Hepatocyte (in vitro differentiated cells): ENCODE measurements around the gene PLCL1. TPM values are rescaled to one million over a fixed set of nuclear protein-coding genes. Genes with fewer than 3 reads are reported as not detected.

Source experiments
- DNase-seq: peaks from one replicate; pipeline ENCODE4 v3.0.0-alpha.2; 2016; ENCODE audit warnings: low spot score
- H2AFZ ChIP-seq: fragments of 200-600 bp; sonication (generic); 2 replicates; pipeline ENCODE4 v1.6.0; 2016; ENCODE audit warnings: antibody characterized with exemption, mild to moderate bottlenecking
- H3K27ac ChIP-seq: fragments of 200-600 bp; sonication (generic); 2 replicates; pipeline ENCODE4 v1.5.1; 2016; ENCODE audit warnings: mild to moderate bottlenecking
- H3K27me3 ChIP-seq: fragments of 200-600 bp; sonication (generic); 2 replicates; pipeline ENCODE4 v1.6.1; 2016
- H3K36me3 ChIP-seq: fragments of 200-600 bp; sonication (generic); replicated peaks from 2 replicates; pipeline ENCODE4 v1.5.1; 2016; ENCODE audit warnings: low read depth; ENCODE audit not compliant: insufficient read depth
- H3K4me1 ChIP-seq: fragments of 200-600 bp; sonication (generic); 2 replicates; pipeline ENCODE4 v1.5.1; 2016; ENCODE audit warnings: mild to moderate bottlenecking, moderate library complexity; ENCODE audit not compliant: insufficient read depth
- H3K4me2 ChIP-seq: fragments of 200-600 bp; sonication (generic); 2 replicates; pipeline ENCODE4 v1.6.0; 2016
- H3K4me3 ChIP-seq: fragments of 200-600 bp; sonication (generic); 2 replicates; pipeline ENCODE4 v1.5.1; 2016; ENCODE audit warnings: mild to moderate bottlenecking
- H3K79me2 ChIP-seq: fragments of 200-600 bp; sonication (generic); 2 replicates; pipeline ENCODE4 v1.6.0; 2017; ENCODE audit warnings: mild to moderate bottlenecking
- H3K9me2 ChIP-seq: fragments of 200-600 bp; sonication (generic); replicated peaks from 2 replicates; pipeline ENCODE4 v1.6.0; 2017; ENCODE audit warnings: mild to moderate bottlenecking; ENCODE audit not compliant: insufficient read depth
- H3K9me3 ChIP-seq: fragments of 200-600 bp; sonication (generic); 2 replicates; pipeline ENCODE4 v1.5.1; 2016; ENCODE audit warnings: low read depth, mild to moderate bottlenecking
- H4K20me1 ChIP-seq: fragments of 200-600 bp; sonication (generic); 2 replicates; pipeline ENCODE4 v1.6.0; 2016; ENCODE audit warnings: mild to moderate bottlenecking; ENCODE audit not compliant: insufficient read depth, poor library complexity, severe bottlenecking
- CTCF ChIP-seq: fragments of 200-600 bp; sonication (generic); IDR thresholded peaks from 2 replicates; pipeline ENCODE4 v1.5.1; 2016; ENCODE audit warnings: antibody characterized with exemption, mild to moderate bottlenecking; ENCODE audit not compliant: poor library complexity
- EZH2 ChIP-seq: fragments of 200-600 bp; sonication (generic); IDR thresholded peaks from 2 replicates; pipeline ENCODE4 v1.6.1; 2016; ENCODE audit warnings: antibody characterized with exemption, mild to moderate bottlenecking, borderline replicate concordance
- EZH2phosphoT487 ChIP-seq: fragments of 200-600 bp; sonication (generic); IDR thresholded peaks from one replicate; pipeline ENCODE4 v1.6.1; 2018; ENCODE audit warnings: antibody characterized with exemption, mild to moderate bottlenecking, low read depth, moderate library complexity; ENCODE audit not compliant: unreplicated experiment, severe bottlenecking
- WGBS: methylation state at CpG from one replicate; pipeline ENCODE4 v1.1.6; 2016; ENCODE audit warnings: low lambda C conversion rate; ENCODE audit errors: missing lambda C conversion rate; 5-methylcytosine and 5-hydroxymethylcytosine counted together
- polyA plus RNA-seq: library from polyadenylated mRNA; unstranded; fragments of >200 nt; fragmentation: Nextera tagmentation; extraction: Ambion mirVana; gene quantifications from 2 replicates; pipeline ENCODE4 v1.2.1, GENCODE V29; 2016
- total RNA-seq: library from RNA; depleted of rRNA; stranded (reverse); fragments of >200 nt; gene quantifications from 2 replicates; pipeline ENCODE4 v1.2.3, GENCODE V29; 2014

The PLCL1 gene
- total and polyA plus RNA-seq, 2 experiments from 2014 or later, result 0.37 to 2.4 TPM

- H3K4me1 ChIP-seq, result no peaks in the 10 kb centered on the region
- H3K4me3 ChIP-seq, result no peak overlapping the region
- no peak overlapping the region for H3K27ac ChIP-seq
- WGBS, result 74% methylated on average over 2 of the region's 2 CpGs
- H3K36me3 ChIP-seq, result no peaks in the 10 kb centered on the region
- H3K9me2 ChIP-seq, result no peaks in the 10 kb centered on the region
- H2AFZ ChIP-seq, result no peak overlapping the region
- no peak for DNase-seq
- peak overlapping the region; percentile 27 for H3K4me2 ChIP-seq
- TF ChIP-seq CTCF, result no peak
- no peak for TF ChIP-seq EZH2phosphoT487
- no peak for TF ChIP-seq EZH2
- no peaks in the 10 kb centered on the region for H3K27me3 ChIP-seq
- no peaks in the 10 kb centered on the region for H4K20me1 ChIP-seq
- H3K79me2 ChIP-seq, result no peaks in the 10 kb centered on the region
- no peaks in the 10 kb centered on the region for H3K9me3 ChIP-seq
These were observed 17.3 kb downstream of the PLCL1 start for GRCh38 chr2:197821550-197822289.

GRCh38 chr2:197822333-197822732, 17.9 kb downstream of the PLCL1 start:
- H3K4me3 ChIP-seq, result no peak overlapping the region
- no peaks in the 10 kb centered on the region for H3K4me1 ChIP-seq
- DNase-seq, result no peak
- H2AFZ ChIP-seq, result no peak overlapping the region
- no peaks in the 10 kb centered on the region for H3K27me3 ChIP-seq
- H3K79me2 ChIP-seq, result no peaks in the 10 kb centered on the region
- H3K4me2 ChIP-seq, result peak overlapping the region; percentile 27
- TF ChIP-seq EZH2phosphoT487 (no peak), EZH2 (no peak)
- H3K27ac ChIP-seq, result no peak overlapping the region
- H3K9me2 ChIP-seq, result no peaks in the 10 kb centered on the region
- 24% methylated on average over 2 of the region's 2 CpGs for WGBS
- H4K20me1 ChIP-seq, result no peaks in the 10 kb centered on the region
- no peaks in the 10 kb centered on the region for H3K36me3 ChIP-seq
- H3K9me3 ChIP-seq, result no peaks in the 10 kb centered on the region

GRCh38 chr2:197827618-197828017, 23.2 kb downstream of the PLCL1 start:
- no peak overlapping the region for H3K27ac ChIP-seq

More at GRCh38 chr2:197827618-197828017, 23.2 kb downstream of the PLCL1 start:
- Histone ChIP-seq H4K20me1 (no peaks in the 10 kb centered on the region), H3K9me2 (no peaks in the 10 kb centered on the region), H3K4me3 (no peak overlapping the region), H3K36me3 (no peaks in the 10 kb centered on the region), H3K79me2 (no peaks in the 10 kb centered on the region), H3K4me1 (no peaks in the 10 kb centered on the region), H3K9me3 (no peaks in the 10 kb centered on the region), H2AFZ (no peak overlapping the region), H3K4me2 (no peak overlapping the region), H3K27me3 (no peaks in the 10 kb centered on the region)
- 80% methylated on average over 2 of the region's 2 CpGs for WGBS
- DNase-seq, result no peak
- no peak for TF ChIP-seq CTCF
- TF ChIP-seq EZH2, result no peak
- no peak for TF ChIP-seq EZH2phosphoT487
